ENCODE results near the gene ANO3. TPM values are rescaled to one million over a fixed set of nuclear protein-coding genes. Genes with fewer than 3 reads are reported as not detected.

ANO3 gene
- total RNA-seq, 8 experiments from 2014 or later, result 0.11 to 45.4 (median 0.39) TPM

DNA sequence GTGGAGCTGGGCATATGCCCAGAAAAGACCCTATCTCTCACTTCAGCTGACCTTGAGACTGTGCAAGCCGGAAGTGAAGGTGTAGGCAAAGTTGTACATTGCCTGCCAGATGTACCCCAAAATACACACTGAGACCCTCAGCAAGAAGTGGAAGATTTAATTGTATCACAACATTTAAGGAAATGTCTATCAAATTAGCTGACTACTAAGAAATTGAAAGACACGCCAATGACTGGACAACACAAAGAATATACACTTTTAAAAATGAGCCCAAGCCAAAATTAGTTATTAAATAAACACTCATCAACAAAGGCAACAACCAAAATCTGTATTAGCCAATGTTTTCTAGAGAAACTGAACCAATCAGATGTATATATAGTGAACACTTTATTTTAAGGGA is 7.7 kb upstream of the ANO3 start:
- H3K4me3 ChIP-seq, result no peak overlapping the region
- WGBS, 10 experiments, result 58 to 100% (median 100%) methylated on average over 1 to 2 of the region's 2 CpGs
- H3K27ac ChIP-seq, result no peak overlapping the region
- in situ Hi-C loops (cut with MboI; ENCODE audit: low pct_unique_long_range_greater_than_20kb in 2 of 9, low sequenced_read_pairs in 9 of 9, unreplicated experiment in 9 of 9), result loop anchor here in 5 of 9 experiments (10.0 to 25.0 kb wide), 4 partner anchors 231 to 1163 kb away; no protein-coding TSS in a partner anchor
- peaks cover 6 to 12% of the 10 kb centered on the region in 2 donors for H3K4me1 ChIP-seq (replicated peaks in 1 of 2)
- no peak for ATAC-seq (replicated peaks in 6 of 8)

GRCh38 chr11:26326793-26327400 is 5.0 kb upstream of the ANO3 start:
- Histone ChIP-seq H3K4me1 (replicated peaks in 1 of 2) (peaks cover 0 to 6% of the 10 kb centered on the region in 2 donors), H3K27ac (no peak overlapping the region), H3K4me3 (no peak overlapping the region)
- 7 to 100% (median 94%) methylated on average over 2 to 4 of the region's 4 CpGs; no CpG with 5 or more reads in 1 of the 10 experiments for WGBS, 10 experiments
- no peak for ATAC-seq (replicated peaks in 6 of 8)
- in situ Hi-C loops (cut with MboI; ENCODE audit: low pct_unique_long_range_greater_than_20kb in 2 of 9, low sequenced_read_pairs in 9 of 9, unreplicated experiment in 9 of 9), result loop anchor here in 1 of 9 experiments (10.0 kb wide), 1 partner anchor 228 kb away; no protein-coding TSS in a partner anchor

DNA sequence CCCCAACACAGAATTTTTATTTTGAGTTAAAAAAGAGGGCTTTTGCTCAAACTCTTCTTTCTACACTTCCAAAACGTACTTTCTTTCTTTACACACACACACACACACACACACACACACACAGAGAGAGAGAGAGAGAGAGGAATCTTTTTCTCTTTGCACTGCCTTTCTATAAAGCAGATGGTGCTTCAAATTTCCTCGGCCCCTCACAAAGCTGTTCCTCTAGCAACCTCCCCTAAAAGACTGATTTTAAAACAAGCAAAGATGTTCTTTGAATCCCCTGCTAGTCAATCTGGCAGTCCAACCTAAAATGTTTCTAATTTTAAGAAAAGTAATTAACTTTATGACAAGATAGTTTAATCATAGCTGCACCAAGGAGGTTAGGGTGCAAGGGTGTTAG is 2.7 kb upstream of the ANO3 start:
- in situ Hi-C loops (cut with MboI; ENCODE audit: low pct_unique_long_range_greater_than_20kb in 2 of 9, low sequenced_read_pairs in 9 of 9, unreplicated experiment in 9 of 9), result loop anchor here in 1 of 9 experiments (10.0 kb wide), 1 partner anchor 226 kb away; no protein-coding TSS in a partner anchor
- H3K4me1 ChIP-seq (replicated peaks in 1 of 2), result peaks cover 0 to 11% of the 10 kb centered on the region in 2 donors
- 14 to 53% (median 27%) methylated on average over 1 to 2 of the region's 2 CpGs; no CpG with 5 or more reads in 1 of the 10 experiments for WGBS, 10 experiments
- no peak overlapping the region for H3K27ac ChIP-seq
- H3K4me3 ChIP-seq, result no peak overlapping the region
- no peak for ATAC-seq (replicated peaks in 6 of 8)

DNA sequence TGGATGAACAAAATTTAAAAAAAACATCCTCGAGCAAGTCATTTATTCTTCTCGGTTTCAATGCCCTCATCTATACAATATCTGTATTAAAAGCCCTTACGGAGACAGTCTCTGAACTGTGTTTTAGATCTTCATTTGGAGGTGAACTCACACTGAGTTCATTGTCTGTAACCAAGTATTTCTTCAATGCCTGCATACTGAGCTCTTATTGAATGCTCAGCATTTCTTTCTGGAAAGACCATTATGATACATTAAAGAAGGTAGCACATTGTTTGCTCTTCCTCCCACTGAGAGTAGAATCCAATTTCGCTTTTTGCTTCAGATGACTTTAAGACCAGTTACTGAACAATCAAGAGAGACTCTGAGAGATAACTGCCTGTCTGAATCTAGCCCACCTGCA is 1.7 kb upstream of the ANO3 start:
- no peak overlapping the region for H3K4me3 ChIP-seq
- in situ Hi-C loops (cut with MboI; ENCODE audit: low pct_unique_long_range_greater_than_20kb in 2 of 9, low sequenced_read_pairs in 9 of 9, unreplicated experiment in 9 of 9), result no loop called here
- H3K27ac ChIP-seq, result no peak overlapping the region
- peaks cover 0 to 11% of the 10 kb centered on the region in 2 donors for H3K4me1 ChIP-seq (replicated peaks in 1 of 2)
- WGBS, 10 experiments, result 62 to 96% (median 82%) methylated on average over 3 to 4 of the region's 4 CpGs; no CpG with 5 or more reads in 2 of the 10 experiments
- no peak for ATAC-seq (replicated peaks in 6 of 8)

DNA sequence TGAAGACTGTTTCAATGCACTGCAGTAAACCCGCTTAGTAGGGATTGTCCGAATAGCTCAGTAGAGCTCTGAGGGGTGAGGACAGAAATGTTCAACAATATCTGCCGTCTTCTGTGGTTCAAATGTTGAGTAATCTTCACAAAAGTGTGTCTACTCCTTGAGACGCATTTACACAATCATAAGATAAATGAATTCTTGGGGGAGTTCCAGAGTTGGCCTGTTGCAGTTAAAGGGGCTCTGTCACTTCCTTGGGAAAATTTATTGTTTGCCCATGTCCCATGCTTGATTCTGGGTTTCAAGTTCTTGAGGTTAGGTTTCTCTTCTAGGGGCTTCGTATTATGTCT is 614 bp downstream of the ANO3 start:
- Histone ChIP-seq H3K4me1 (replicated peaks in 1 of 2) (peaks cover 0 to 11% of the 10 kb centered on the region in 2 donors), H3K4me3 (peak overlapping the region in 4 of 5 donors; percentile 29 to 43 (median 38)), H3K27ac (no peak overlapping the region)
- in situ Hi-C loops (cut with MboI; ENCODE audit: low pct_unique_long_range_greater_than_20kb in 2 of 9, low sequenced_read_pairs in 9 of 9, unreplicated experiment in 9 of 9), result no loop called here
- no peak for ATAC-seq (replicated peaks in 6 of 8)
- 17 to 80% (median 66%) methylated on average over 1 to 5 of the region's 5 CpGs; no CpG with 5 or more reads in 2 of the 10 experiments for WGBS, 10 experiments

GRCh38 chr11:26333906-26334305 is 2.0 kb downstream of the ANO3 start:
- WGBS, 10 experiments, result 61 to 100% (median 87%) methylated on average over 1 to 3 of the region's 3 CpGs; no CpG with 5 or more reads in 2 of the 10 experiments
- ATAC-seq (replicated peaks in 6 of 8), result no peak
- no peak overlapping the region for H3K4me3 ChIP-seq
- H3K27ac ChIP-seq, result no peak overlapping the region
- H3K4me1 ChIP-seq (replicated peaks in 1 of 2), result peaks cover 0 to 8% of the 10 kb centered on the region in 2 donors
- in situ Hi-C loops (cut with MboI; ENCODE audit: low pct_unique_long_range_greater_than_20kb in 2 of 9, low sequenced_read_pairs in 9 of 9, unreplicated experiment in 9 of 9), result no loop called here

DNA sequence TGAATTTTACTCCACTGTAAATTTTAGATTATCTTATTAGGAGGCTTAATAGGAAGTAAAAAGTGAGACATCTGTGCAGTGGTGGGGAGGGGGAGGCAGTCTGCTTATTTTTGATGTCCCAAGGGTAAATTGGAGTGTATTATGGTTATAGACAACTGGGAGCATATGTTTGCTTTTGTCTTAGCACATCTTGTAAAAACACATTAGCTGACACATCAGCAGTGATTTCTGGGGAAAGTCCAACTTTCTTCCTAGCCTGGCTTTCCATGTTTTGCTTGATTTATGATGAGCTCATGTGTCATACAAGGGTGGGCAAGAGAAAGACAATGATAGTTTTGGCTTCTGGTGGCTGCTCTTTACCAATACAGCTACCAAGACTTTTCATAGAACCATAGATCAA is 4.0 kb downstream of the ANO3 start:
- in situ Hi-C loops (cut with MboI; ENCODE audit: low pct_unique_long_range_greater_than_20kb in 2 of 9, low sequenced_read_pairs in 9 of 9, unreplicated experiment in 9 of 9), result no loop called here
- ATAC-seq (replicated peaks in 6 of 8), result no peak
- no peak overlapping the region for H3K27ac ChIP-seq
- H3K4me1 ChIP-seq (replicated peaks in 1 of 2), result peaks cover 0 to 5% of the 10 kb centered on the region in 2 donors
- H3K4me3 ChIP-seq, result no peak overlapping the region

DNA sequence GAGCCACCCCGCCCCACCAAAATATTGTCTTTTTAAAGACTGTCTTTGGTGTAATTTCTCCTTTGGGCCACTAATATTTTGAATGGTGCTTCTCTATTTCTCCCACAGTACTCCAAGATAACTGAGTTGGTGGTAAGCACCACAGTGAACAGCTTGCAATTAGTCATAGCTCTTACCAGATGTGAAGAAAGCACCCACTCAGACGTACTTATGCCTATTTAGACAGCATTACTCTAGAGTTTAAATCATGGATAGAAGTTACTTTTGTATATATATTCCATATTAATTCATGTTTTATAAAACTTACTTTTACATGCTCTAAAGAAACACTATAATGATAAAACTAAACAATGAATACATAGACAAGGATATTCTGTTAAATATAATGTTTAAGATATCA is 12.7 kb downstream of the ANO3 start:
- Histone ChIP-seq H3K4me1 (replicated peaks in 1 of 2) (no peaks in the 10 kb centered on the region), H3K27ac (no peak overlapping the region), H3K4me3 (no peak overlapping the region)
- WGBS, 10 experiments, result 0 to 100% (median 94%) methylated on average over 1 to 2 of the region's 2 CpGs; no CpG with 5 or more reads in 3 of the 10 experiments
- in situ Hi-C loops (cut with MboI; ENCODE audit: low pct_unique_long_range_greater_than_20kb in 2 of 9, low sequenced_read_pairs in 9 of 9, unreplicated experiment in 9 of 9), result no loop called here
- no peak for ATAC-seq (replicated peaks in 6 of 8)

DNA sequence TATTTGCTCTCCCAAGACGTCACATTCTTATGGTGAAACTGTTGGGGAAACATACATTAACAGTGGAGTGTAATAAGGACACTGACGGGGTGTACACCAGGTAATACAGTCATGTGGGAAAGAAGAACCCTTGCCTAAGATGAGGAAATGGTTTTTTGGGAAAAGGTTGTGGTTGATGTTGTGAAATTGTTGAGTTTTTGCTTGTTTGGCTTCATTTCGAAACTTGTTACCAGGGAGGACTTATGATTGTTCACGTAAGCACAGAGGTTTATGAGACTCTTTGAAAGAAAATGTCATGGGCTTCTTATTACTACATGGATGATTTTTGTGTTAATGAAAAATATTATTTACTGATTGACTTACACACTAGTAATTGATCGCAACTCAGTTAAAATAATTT is 16.8 kb downstream of the ANO3 start:
- Histone ChIP-seq H3K4me3 (no peak overlapping the region), H3K4me1 (replicated peaks in 1 of 2) (no peaks in the 10 kb centered on the region), H3K27ac (no peak overlapping the region)
- in situ Hi-C loops (cut with MboI; ENCODE audit: low pct_unique_long_range_greater_than_20kb in 2 of 9, low sequenced_read_pairs in 9 of 9, unreplicated experiment in 9 of 9), result no loop called here
- no peak for ATAC-seq (replicated peaks in 6 of 8)
- 60 to 100% (median 90%) methylated on average over 1 to 5 of the region's 5 CpGs for WGBS, 10 experiments

- in situ Hi-C loops (cut with MboI; ENCODE audit: low pct_unique_long_range_greater_than_20kb in 2 of 9, low sequenced_read_pairs in 9 of 9, unreplicated experiment in 9 of 9), result no loop called here
- Histone ChIP-seq H3K4me1 (replicated peaks in 1 of 2) (no peaks in the 10 kb centered on the region), H3K4me3 (no peak overlapping the region), H3K27ac (no peak overlapping the region)
- WGBS, 10 experiments, result 59 to 100% (median 92%) methylated on average over 1 to 7 of the region's 7 CpGs; no CpG with 5 or more reads in 3 of the 10 experiments
- ATAC-seq (replicated peaks in 6 of 8), result no peak
Measured at GRCh38 chr11:26350002-26350401, 18.1 kb downstream of the ANO3 start.

GRCh38 chr11:26353010-26353409 is 21.1 kb downstream of the ANO3 start:
- H3K4me1 ChIP-seq (replicated peaks in 1 of 2), result no peaks in the 10 kb centered on the region
- 38 to 100% (median 90%) methylated on average over 1 to 5 of the region's 5 CpGs; no CpG with 5 or more reads in 2 of the 10 experiments for WGBS, 10 experiments
- no peak overlapping the region for H3K4me3 ChIP-seq
- in situ Hi-C loops (cut with MboI; ENCODE audit: low pct_unique_long_range_greater_than_20kb in 2 of 9, low sequenced_read_pairs in 9 of 9, unreplicated experiment in 9 of 9), result no loop called here
- ATAC-seq (replicated peaks in 6 of 8), result peak in 3 of 8 experiments; percentile 34 to 86 (median 54)
- H3K27ac ChIP-seq, result no peak overlapping the region

DNA sequence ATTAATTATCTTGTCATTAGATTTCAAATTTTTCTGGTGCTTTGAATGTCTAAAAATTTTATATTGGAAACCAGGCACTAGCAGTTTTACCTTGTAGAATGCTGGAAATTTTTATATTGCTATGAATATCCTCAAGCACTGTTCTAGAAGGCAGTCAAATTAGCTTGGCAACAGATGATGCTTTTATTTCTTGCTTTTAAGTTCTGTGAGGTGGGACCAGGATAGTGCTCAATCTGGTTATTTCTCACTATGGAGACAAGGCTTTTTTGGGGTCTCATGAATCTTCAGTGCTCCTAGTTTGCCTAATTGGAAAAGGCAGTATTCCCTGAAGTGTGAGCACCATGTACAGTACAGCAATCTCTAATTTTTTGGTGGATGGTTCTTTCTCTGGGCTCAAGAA is 27.1 kb downstream of the ANO3 start:
- Histone ChIP-seq H3K4me3 (no peak overlapping the region), H3K4me1 (replicated peaks in 1 of 2) (no peaks in the 10 kb centered on the region), H3K27ac (no peak overlapping the region)
- in situ Hi-C loops (cut with MboI; ENCODE audit: low pct_unique_long_range_greater_than_20kb in 2 of 9, low sequenced_read_pairs in 9 of 9, unreplicated experiment in 9 of 9), result no loop called here
- ATAC-seq (replicated peaks in 6 of 8), result no peak

- in situ Hi-C loops (cut with MboI; ENCODE audit: low pct_unique_long_range_greater_than_20kb in 2 of 9, low sequenced_read_pairs in 9 of 9, unreplicated experiment in 9 of 9), result no loop called here
- no peak overlapping the region for H3K4me3 ChIP-seq
- H3K27ac ChIP-seq, result no peak overlapping the region
- WGBS, 10 experiments, result 30 to 100% (median 82%) methylated on average over 1 of the region's 1 CpG; no CpG with 5 or more reads in 6 of the 10 experiments
- ATAC-seq (replicated peaks in 6 of 8), result no peak
- no peaks in the 10 kb centered on the region for H3K4me1 ChIP-seq (replicated peaks in 1 of 2)
Measured at GRCh38 chr11:26365284-26365683, 33.4 kb downstream of the ANO3 start.

- H3K27ac ChIP-seq, result no peak overlapping the region
- WGBS, 10 experiments, result 14 to 100% (median 100%) methylated on average over 1 of the region's 1 CpG; no CpG with 5 or more reads in 1 of the 10 experiments
- no peak for ATAC-seq (replicated peaks in 6 of 8)
- H3K4me3 ChIP-seq, result no peak overlapping the region
- in situ Hi-C loops (cut with MboI; ENCODE audit: low pct_unique_long_range_greater_than_20kb in 2 of 9, low sequenced_read_pairs in 9 of 9, unreplicated experiment in 9 of 9), result no loop called here
- no peaks in the 10 kb centered on the region for H3K4me1 ChIP-seq (replicated peaks in 1 of 2)
Measured at GRCh38 chr11:26377619-26378018, 45.7 kb downstream of the ANO3 start.
